ENCODE results near the gene SLC4A2.

The SLC4A2 gene

GRCh38 chr7:151071032-151071866, 11.9 kb downstream of the SLC4A2 start:
- WGBS, 2 experiments: 93% methylated on average over 39 of the region's 39 CpGs

GRCh38 chr7:151073990-151074389, 14.6 kb downstream of the SLC4A2 start:
- 95 to 96% methylated on average over 17 of the region's 17 CpGs for WGBS, 2 experiments
- peaks cover 38% of the 10 kb centered on the region for H3K36me3 ChIP-seq (ENCODE audit: control insufficient read depth, insufficient read depth, low read length)

More at GRCh38 chr7:151071032-151071866, 11.9 kb downstream of the SLC4A2 start:
- H3K4me3 ChIP-seq (ENCODE audit: insufficient read depth, low read depth, low read length): no peak overlapping the region
- no peak overlapping the region for H3K27ac ChIP-seq (ENCODE audit: insufficient read depth, low read depth, low read length, poor library complexity, severe bottlenecking)
- no peaks in the 10 kb centered on the region for H3K9me3 ChIP-seq (ENCODE audit: control insufficient read depth, low read length)
- H3K27me3 ChIP-seq (ENCODE audit: control insufficient read depth, insufficient read depth, low read length, poor library complexity, severe bottlenecking): no peaks in the 10 kb centered on the region
- H3K4me1 ChIP-seq (ENCODE audit: control insufficient read depth, insufficient read depth, low read length): no peaks in the 10 kb centered on the region
- peaks cover 48% of the 10 kb centered on the region for H3K36me3 ChIP-seq (ENCODE audit: control insufficient read depth, insufficient read depth, low read length)

GRCh38 chr7:151074817-151075661, 15.7 kb downstream of the SLC4A2 start:
- no peak overlapping the region for H3K27ac ChIP-seq (ENCODE audit: insufficient read depth, low read depth, low read length, poor library complexity, severe bottlenecking)
- H3K9me3 ChIP-seq (ENCODE audit: control insufficient read depth, low read length): no peaks in the 10 kb centered on the region
- WGBS, 2 experiments: 95 to 96% methylated on average over 26 of the region's 26 CpGs
- no peaks in the 10 kb centered on the region for H3K27me3 ChIP-seq (ENCODE audit: control insufficient read depth, insufficient read depth, low read length, poor library complexity, severe bottlenecking)
- H3K36me3 ChIP-seq (ENCODE audit: control insufficient read depth, insufficient read depth, low read length): peaks cover 37% of the 10 kb centered on the region
- H3K4me3 ChIP-seq (ENCODE audit: insufficient read depth, low read depth, low read length): no peak overlapping the region
- peaks cover 16% of the 10 kb centered on the region for H3K4me1 ChIP-seq (ENCODE audit: control insufficient read depth, insufficient read depth, low read length)

More at GRCh38 chr7:151073990-151074389, 14.6 kb downstream of the SLC4A2 start:
- no peak overlapping the region for H3K4me3 ChIP-seq (ENCODE audit: insufficient read depth, low read depth, low read length)
- H3K9me3 ChIP-seq (ENCODE audit: control insufficient read depth, low read length): no peaks in the 10 kb centered on the region
- no peaks in the 10 kb centered on the region for H3K27me3 ChIP-seq (ENCODE audit: control insufficient read depth, insufficient read depth, low read length, poor library complexity, severe bottlenecking)
- H3K4me1 ChIP-seq (ENCODE audit: control insufficient read depth, insufficient read depth, low read length): peaks cover 6% of the 10 kb centered on the region
- H3K27ac ChIP-seq (ENCODE audit: insufficient read depth, low read depth, low read length, poor library complexity, severe bottlenecking): no peak overlapping the region

GRCh38 chr7:151075662-151075971, 16.2 kb downstream of the SLC4A2 start:
- H3K9me3 ChIP-seq (ENCODE audit: control insufficient read depth, low read length): no peaks in the 10 kb centered on the region
- peaks cover 16% of the 10 kb centered on the region for H3K4me1 ChIP-seq (ENCODE audit: control insufficient read depth, insufficient read depth, low read length)
- H3K4me3 ChIP-seq (ENCODE audit: insufficient read depth, low read depth, low read length): no peak overlapping the region
- 93% methylated on average over 7 of the region's 7 CpGs for WGBS, 2 experiments
- peaks cover 31% of the 10 kb centered on the region for H3K36me3 ChIP-seq (ENCODE audit: control insufficient read depth, insufficient read depth, low read length)
- no peak overlapping the region for H3K27ac ChIP-seq (ENCODE audit: insufficient read depth, low read depth, low read length, poor library complexity, severe bottlenecking)
- no peaks in the 10 kb centered on the region for H3K27me3 ChIP-seq (ENCODE audit: control insufficient read depth, insufficient read depth, low read length, poor library complexity, severe bottlenecking)

- Histone ChIP-seq H3K4me1 (ENCODE audit: control insufficient read depth, insufficient read depth, low read length) (peaks cover 16% of the 10 kb centered on the region), H3K27me3 (ENCODE audit: control insufficient read depth, insufficient read depth, low read length, poor library complexity, severe bottlenecking) (no peaks in the 10 kb centered on the region), H3K36me3 (ENCODE audit: control insufficient read depth, insufficient read depth, low read length) (peaks cover 29% of the 10 kb centered on the region), H3K9me3 (ENCODE audit: control insufficient read depth, low read length) (no peaks in the 10 kb centered on the region), H3K4me3 (ENCODE audit: insufficient read depth, low read depth, low read length) (no peak overlapping the region), H3K27ac (ENCODE audit: insufficient read depth, low read depth, low read length, poor library complexity, severe bottlenecking) (no peak overlapping the region)
- WGBS, 2 experiments: 87 to 88% methylated on average over 21 to 22 of the region's 22 CpGs
Measured at GRCh38 chr7:151075978-151076426, 16.6 kb downstream of the SLC4A2 start.

- H3K27ac ChIP-seq (ENCODE audit: insufficient read depth, low read depth, low read length, poor library complexity, severe bottlenecking): no peak overlapping the region
- H3K4me1 ChIP-seq (ENCODE audit: control insufficient read depth, insufficient read depth, low read length): peaks cover 27% of the 10 kb centered on the region
- H3K9me3 ChIP-seq (ENCODE audit: control insufficient read depth, low read length): no peaks in the 10 kb centered on the region
- H3K4me3 ChIP-seq (ENCODE audit: insufficient read depth, low read depth, low read length): no peak overlapping the region
- no peaks in the 10 kb centered on the region for H3K27me3 ChIP-seq (ENCODE audit: control insufficient read depth, insufficient read depth, low read length, poor library complexity, severe bottlenecking)
- H3K36me3 ChIP-seq (ENCODE audit: control insufficient read depth, insufficient read depth, low read length): peaks cover 22% of the 10 kb centered on the region
- 86% methylated on average over 33 of the region's 33 CpGs for WGBS, 2 experiments
Measured at GRCh38 chr7:151076863-151077704, 17.7 kb downstream of the SLC4A2 start.

GRCh38 chr7:151077705-151078232, 18.4 kb downstream of the SLC4A2 start:
- 83 to 84% methylated on average over 10 of the region's 10 CpGs for WGBS, 2 experiments
- Histone ChIP-seq H3K27ac (ENCODE audit: insufficient read depth, low read depth, low read length, poor library complexity, severe bottlenecking) (no peak overlapping the region), H3K4me3 (ENCODE audit: insufficient read depth, low read depth, low read length) (no peak overlapping the region), H3K4me1 (ENCODE audit: control insufficient read depth, insufficient read depth, low read length) (peaks cover 34% of the 10 kb centered on the region), H3K27me3 (ENCODE audit: control insufficient read depth, insufficient read depth, low read length, poor library complexity, severe bottlenecking) (no peaks in the 10 kb centered on the region), H3K9me3 (ENCODE audit: control insufficient read depth, low read length) (no peaks in the 10 kb centered on the region), H3K36me3 (ENCODE audit: control insufficient read depth, insufficient read depth, low read length) (peaks cover 22% of the 10 kb centered on the region)

GRCh38 chr7:151078233-151079040, 19.0 kb downstream of the SLC4A2 start:
- no peak overlapping the region for H3K27ac ChIP-seq (ENCODE audit: insufficient read depth, low read depth, low read length, poor library complexity, severe bottlenecking)
- 68 to 69% methylated on average over 22 of the region's 22 CpGs for WGBS, 2 experiments
- peaks cover 22% of the 10 kb centered on the region for H3K36me3 ChIP-seq (ENCODE audit: control insufficient read depth, insufficient read depth, low read length)

More at GRCh38 chr7:151078233-151079040, 19.0 kb downstream of the SLC4A2 start:
- Histone ChIP-seq H3K9me3 (ENCODE audit: control insufficient read depth, low read length) (no peaks in the 10 kb centered on the region), H3K4me3 (ENCODE audit: insufficient read depth, low read depth, low read length) (no peak overlapping the region), H3K4me1 (ENCODE audit: control insufficient read depth, insufficient read depth, low read length) (peaks cover 34% of the 10 kb centered on the region), H3K27me3 (ENCODE audit: control insufficient read depth, insufficient read depth, low read length, poor library complexity, severe bottlenecking) (no peaks in the 10 kb centered on the region)
